ENCODE measurements around the gene SCAF11.

The SCAF11 gene

DNA sequence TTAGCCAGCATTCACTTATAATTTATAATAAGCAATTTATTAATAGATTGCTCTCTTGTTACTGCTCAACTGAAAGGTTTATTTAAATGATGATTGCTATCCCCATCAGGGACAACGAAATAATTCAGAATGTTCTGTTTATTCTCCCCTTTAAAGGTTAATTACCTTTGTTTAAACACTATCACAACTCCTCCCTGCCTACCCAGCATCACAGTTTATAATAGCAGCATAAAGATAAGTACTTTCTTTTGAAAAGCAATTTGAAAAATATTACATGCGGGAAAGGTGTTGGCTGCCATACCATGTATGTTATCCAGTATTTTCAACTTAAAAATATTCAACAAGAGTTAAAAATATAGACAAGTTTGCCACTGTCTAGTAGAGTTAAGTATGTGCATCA, 30.6 kb downstream of the SCAF11 start:
- Histone ChIP-seq H3F3A (ENCODE audit: insufficient read depth) (0 out of 2 replicates have a peak, but pooled peaks cover 4% of the 10 kb centered on the region), H3K9me2 (replicated peaks; ENCODE audit: insufficient read depth, low read length) (no peaks in the 10 kb centered on the region), H3K27me3 (ENCODE audit: low read length) (no peaks in the 10 kb centered on the region), H3K79me2 (ENCODE audit: insufficient read depth, low read length) (peaks cover 40% of the 10 kb centered on the region), H3K9ac (ENCODE audit: low read length) (no peak overlapping the region), H4K20me1 (ENCODE audit: low read depth, low read length) (no peaks in the 10 kb centered on the region), H3K36me3 (ENCODE audit: low read length) (peaks cover 48% of the 10 kb centered on the region), H3K4me2 (ENCODE audit: low read depth, low read length, poor library complexity, severe bottlenecking) (no peak overlapping the region), H3K27ac (ENCODE audit: low read depth, low read length) (no peak overlapping the region), H2AFZ (ENCODE audit: low read depth, low read length, severe bottlenecking) (no peak overlapping the region), H3K9me3 (ENCODE audit: insufficient read depth, low read length) (no peaks in the 10 kb centered on the region), H3K4me3 (ENCODE audit: insufficient read depth, low read length, poor library complexity, severe bottlenecking) (no peak overlapping the region)
- TF ChIP-seq, protein P1, sequence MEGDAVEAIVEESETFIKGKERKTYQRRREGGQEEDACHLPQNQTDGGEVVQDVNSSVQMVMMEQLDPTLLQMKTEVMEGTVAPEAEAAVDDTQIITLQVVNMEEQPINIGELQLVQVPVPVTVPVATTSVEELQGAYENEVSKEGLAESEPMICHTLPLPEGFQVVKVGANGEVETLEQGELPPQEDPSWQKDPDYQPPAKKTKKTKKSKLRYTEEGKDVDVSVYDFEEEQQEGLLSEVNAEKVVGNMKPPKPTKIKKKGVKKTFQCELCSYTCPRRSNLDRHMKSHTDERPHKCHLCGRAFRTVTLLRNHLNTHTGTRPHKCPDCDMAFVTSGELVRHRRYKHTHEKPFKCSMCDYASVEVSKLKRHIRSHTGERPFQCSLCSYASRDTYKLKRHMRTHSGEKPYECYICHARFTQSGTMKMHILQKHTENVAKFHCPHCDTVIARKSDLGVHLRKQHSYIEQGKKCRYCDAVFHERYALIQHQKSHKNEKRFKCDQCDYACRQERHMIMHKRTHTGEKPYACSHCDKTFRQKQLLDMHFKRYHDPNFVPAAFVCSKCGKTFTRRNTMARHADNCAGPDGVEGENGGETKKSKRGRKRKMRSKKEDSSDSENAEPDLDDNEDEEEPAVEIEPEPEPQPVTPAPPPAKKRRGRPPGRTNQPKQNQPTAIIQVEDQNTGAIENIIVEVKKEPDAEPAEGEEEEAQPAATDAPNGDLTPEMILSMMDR (IDR thresholded peaks at IDR 0.05; ENCODE audit: insufficient read depth, low read length, poor library complexity, severe bottlenecking), result no peak
- TF ChIP-seq EZH2phosphoT487 (conservative IDR thresholded peaks at IDR 0.05; ENCODE audit: low read length), result no peak

DNA sequence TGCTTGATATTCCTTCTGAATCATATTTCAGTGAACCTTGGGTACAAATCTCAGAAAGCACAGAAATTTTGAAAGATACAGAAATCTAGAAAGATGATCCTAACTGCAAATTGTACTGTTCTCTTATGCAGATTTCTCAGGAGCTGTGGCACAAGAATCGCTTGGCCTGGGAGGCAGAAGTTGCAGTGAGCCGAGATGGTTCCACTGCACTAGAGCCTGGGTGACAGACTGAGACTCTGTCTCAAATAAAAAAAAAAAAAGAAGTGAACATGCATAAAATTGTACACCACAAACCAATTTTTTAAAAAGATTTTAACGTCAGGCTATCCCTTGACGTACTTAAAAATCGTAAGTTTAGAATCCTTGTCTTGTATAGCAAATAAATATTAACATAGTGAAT, 31.3 kb downstream of the SCAF11 start:
- Histone ChIP-seq H3K4me3 (ENCODE audit: insufficient read depth, low read length, poor library complexity, severe bottlenecking) (no peak overlapping the region), H3K79me2 (ENCODE audit: insufficient read depth, low read length) (peaks cover 37% of the 10 kb centered on the region), H3K27me3 (ENCODE audit: low read length) (no peaks in the 10 kb centered on the region), H3F3A (ENCODE audit: insufficient read depth) (0 out of 2 replicates have a peak, but pooled peaks cover 4% of the 10 kb centered on the region), H3K36me3 (ENCODE audit: low read length) (peaks cover 43% of the 10 kb centered on the region), H2AFZ (ENCODE audit: low read depth, low read length, severe bottlenecking) (no peak overlapping the region), H3K9me3 (ENCODE audit: insufficient read depth, low read length) (no peaks in the 10 kb centered on the region), H3K4me2 (ENCODE audit: low read depth, low read length, poor library complexity, severe bottlenecking) (no peak overlapping the region), H3K9ac (ENCODE audit: low read length) (no peak overlapping the region), H3K9me2 (replicated peaks; ENCODE audit: insufficient read depth, low read length) (no peaks in the 10 kb centered on the region), H3K27ac (ENCODE audit: low read depth, low read length) (no peak overlapping the region), H4K20me1 (ENCODE audit: low read depth, low read length) (no peaks in the 10 kb centered on the region)
- TF ChIP-seq, protein P1 (IDR thresholded peaks at IDR 0.05; ENCODE audit: insufficient read depth, low read length, poor library complexity, severe bottlenecking), result no peak
- no peak for TF ChIP-seq EZH2phosphoT487 (conservative IDR thresholded peaks at IDR 0.05; ENCODE audit: low read length)

GRCh38 chr12:45948546-45948945, 41.8 kb downstream of the SCAF11 start:
- H3K4me2 ChIP-seq (ENCODE audit: low read depth, low read length, poor library complexity, severe bottlenecking), result no peak overlapping the region
- no peak overlapping the region for H3K4me3 ChIP-seq (ENCODE audit: insufficient read depth, low read length, poor library complexity, severe bottlenecking)
- H3K27ac ChIP-seq (ENCODE audit: low read depth, low read length), result no peak overlapping the region
- H3K9me3 ChIP-seq (ENCODE audit: insufficient read depth, low read length), result no peaks in the 10 kb centered on the region
- no peaks in the 10 kb centered on the region for H3K9me2 ChIP-seq (replicated peaks; ENCODE audit: insufficient read depth, low read length)
- H3F3A ChIP-seq (ENCODE audit: insufficient read depth), result no peaks in the 10 kb centered on the region
- H2AFZ ChIP-seq (ENCODE audit: low read depth, low read length, severe bottlenecking), result no peak overlapping the region
- peaks cover 37% of the 10 kb centered on the region; the same call in 1 of the 2 replicates for H3K36me3 ChIP-seq (ENCODE audit: low read length)
- H4K20me1 ChIP-seq (ENCODE audit: low read depth, low read length), result no peaks in the 10 kb centered on the region
- H3K9ac ChIP-seq (ENCODE audit: low read length), result no peak overlapping the region
- H3K79me2 ChIP-seq (ENCODE audit: insufficient read depth, low read length), result no peaks in the 10 kb centered on the region
- TF ChIP-seq, protein P1 (IDR thresholded peaks at IDR 0.05; ENCODE audit: insufficient read depth, low read length, poor library complexity, severe bottlenecking), result no peak
- no peak for TF ChIP-seq EZH2phosphoT487 (conservative IDR thresholded peaks at IDR 0.05; ENCODE audit: low read length)
- H3K27me3 ChIP-seq (ENCODE audit: low read length), result no peaks in the 10 kb centered on the region

All from SU-DHL-6 (cell line).